Activated CD8-positive, alpha-beta memory T cell treated with anti-CD3 and anti-CD28 coated beads for 4 hours (primary cell): ENCODE results near the gene OPHN1.

Source experiments
- DNase-seq, 2 donors: peaks; one replicate each; pipeline ENCODE4 v3.0.0-alpha.2; 2020; ENCODE audit warnings: low read depth in 2 of 2

The OPHN1 gene

GRCh38 chrX:68249401-68249831 lies 183.9 kb downstream of the OPHN1 start:
- no peak for DNase-seq

GRCh38 chrX:68238568-68238967 lies 194.7 kb downstream of the OPHN1 start:
- no peak for DNase-seq

GRCh38 chrX:68234171-68234910 lies 199.0 kb downstream of the OPHN1 start:
- no peak for DNase-seq

- no peak for DNase-seq
These were observed 201.1 kb downstream of the OPHN1 start for GRCh38 chrX:68232206-68232605.

- DNase-seq = no peak
These were observed 224.3 kb downstream of the OPHN1 start for GRCh38 chrX:68209008-68209407.

GRCh38 chrX:68204521-68205038 lies 228.7 kb downstream of the OPHN1 start:
- DNase-seq = no peak

GRCh38 chrX:68203646-68204045 lies 229.6 kb downstream of the OPHN1 start:
- no peak for DNase-seq

- no peak for DNase-seq
These were observed 230.1 kb downstream of the OPHN1 start for GRCh38 chrX:68203211-68203610.

GRCh38 chrX:68199062-68199848 lies 234.0 kb downstream of the OPHN1 start:
- no peak for DNase-seq

- no peak for DNase-seq
These were observed 236.1 kb downstream of the OPHN1 start for GRCh38 chrX:68196939-68197791.

- DNase-seq = no peak
These were observed 237.7 kb downstream of the OPHN1 start for GRCh38 chrX:68195561-68195960.

- no peak for DNase-seq
These were observed 239.5 kb downstream of the OPHN1 start for GRCh38 chrX:68193786-68194185.

GRCh38 chrX:68193234-68193633 lies 240.1 kb downstream of the OPHN1 start:
- no peak for DNase-seq

GRCh38 chrX:68190799-68191198 lies 242.5 kb downstream of the OPHN1 start:
- DNase-seq = no peak

GRCh38 chrX:68186552-68187262 lies 246.6 kb downstream of the OPHN1 start:
- DNase-seq = no peak

- no peak for DNase-seq
These were observed 248.1 kb downstream of the OPHN1 start for GRCh38 chrX:68185161-68185560.

GRCh38 chrX:68183612-68184214 lies 249.6 kb downstream of the OPHN1 start:
- DNase-seq = no peak

- DNase-seq = no peak
These were observed 252.7 kb downstream of the OPHN1 start for GRCh38 chrX:68180579-68180978.

GRCh38 chrX:68179355-68179754 lies 253.9 kb downstream of the OPHN1 start:
- DNase-seq = no peak

GRCh38 chrX:68177542-68177941 lies 255.8 kb downstream of the OPHN1 start:
- DNase-seq = no peak

- no peak for DNase-seq
These were observed 257.7 kb downstream of the OPHN1 start for GRCh38 chrX:68175562-68175961.
